Suppressor macrophage (primary cell): ENCODE measurements around the gene FANCD2OS.
"Not testable (repeated sequence)": the region's sequence is repeated elsewhere in the genome, so short reads cannot be mapped to it uniquely, and the experiment has no call there.

Experiments
- DNase-seq, 4 experiments: peaks; one replicate each; pipeline ENCODE4 v3.0.0-alpha.2; 2020 to 2022

FANCD2OS gene

DNA sequence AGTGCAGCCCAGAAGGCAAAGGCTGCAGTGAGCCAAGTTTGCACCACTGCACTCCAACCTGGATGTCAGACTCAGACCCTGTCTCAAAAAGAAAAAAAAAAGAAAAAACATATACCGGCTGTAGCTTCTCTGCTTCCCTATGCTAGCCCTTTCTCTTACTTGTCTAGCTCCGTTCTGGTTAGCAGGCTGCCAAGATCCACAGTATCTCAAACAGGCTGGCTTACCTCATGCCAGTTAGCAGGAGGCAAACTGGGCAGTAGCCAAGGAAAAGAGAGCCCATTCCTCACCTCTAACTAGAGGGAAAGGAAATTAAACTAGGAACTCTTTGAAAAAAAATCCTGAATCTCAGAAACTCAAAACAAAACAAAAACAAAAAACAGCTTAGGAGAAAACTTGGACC lies 16.7 kb downstream of the FANCD2OS start:
- DNase-seq: not testable (repeated sequence)

DNA sequence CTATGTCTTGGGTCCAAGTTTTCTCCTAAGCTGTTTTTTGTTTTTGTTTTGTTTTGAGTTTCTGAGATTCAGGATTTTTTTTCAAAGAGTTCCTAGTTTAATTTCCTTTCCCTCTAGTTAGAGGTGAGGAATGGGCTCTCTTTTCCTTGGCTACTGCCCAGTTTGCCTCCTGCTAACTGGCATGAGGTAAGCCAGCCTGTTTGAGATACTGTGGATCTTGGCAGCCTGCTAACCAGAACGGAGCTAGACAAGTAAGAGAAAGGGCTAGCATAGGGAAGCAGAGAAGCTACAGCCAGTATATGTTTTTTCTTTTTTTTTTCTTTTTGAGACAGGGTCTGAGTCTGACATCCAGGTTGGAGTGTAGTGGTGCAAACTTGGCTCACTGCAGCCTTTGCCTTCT lies 17.3 kb downstream of the FANCD2OS start:
- not testable (repeated sequence) for DNase-seq

GRCh38 chr3:10090179-10090578 lies 17.9 kb downstream of the FANCD2OS start:
- DNase-seq: no peak

DNA sequence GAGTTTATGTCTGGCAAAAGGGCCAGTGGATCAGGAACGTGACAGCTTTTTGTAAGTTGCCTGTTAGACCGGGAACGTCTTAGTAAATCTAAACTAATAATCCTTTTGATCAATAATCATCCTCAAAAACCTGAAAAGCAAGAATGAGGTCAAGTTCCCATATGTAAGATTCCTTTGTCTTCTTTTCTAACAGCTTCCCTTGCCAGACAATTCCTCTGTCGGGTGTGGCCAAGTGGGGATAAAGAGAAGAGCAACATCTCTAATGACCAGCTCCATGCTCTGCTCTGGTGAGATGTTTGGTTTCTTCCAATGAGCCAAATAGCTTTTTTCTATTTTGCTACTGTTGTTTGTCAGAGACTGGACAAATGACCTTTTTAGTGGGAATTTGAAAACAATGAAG lies 19.8 kb downstream of the FANCD2OS start:
- DNase-seq: no peak

GRCh38 chr3:10085738-10086137 lies 22.3 kb downstream of the FANCD2OS start:
- no peak for DNase-seq

- no peak for DNase-seq
These were observed 26.2 kb downstream of the FANCD2OS start for GRCh38 chr3:10081871-10082270.

GRCh38 chr3:10074666-10075065 lies 33.4 kb downstream of the FANCD2OS start:
- DNase-seq: no peak

DNA sequence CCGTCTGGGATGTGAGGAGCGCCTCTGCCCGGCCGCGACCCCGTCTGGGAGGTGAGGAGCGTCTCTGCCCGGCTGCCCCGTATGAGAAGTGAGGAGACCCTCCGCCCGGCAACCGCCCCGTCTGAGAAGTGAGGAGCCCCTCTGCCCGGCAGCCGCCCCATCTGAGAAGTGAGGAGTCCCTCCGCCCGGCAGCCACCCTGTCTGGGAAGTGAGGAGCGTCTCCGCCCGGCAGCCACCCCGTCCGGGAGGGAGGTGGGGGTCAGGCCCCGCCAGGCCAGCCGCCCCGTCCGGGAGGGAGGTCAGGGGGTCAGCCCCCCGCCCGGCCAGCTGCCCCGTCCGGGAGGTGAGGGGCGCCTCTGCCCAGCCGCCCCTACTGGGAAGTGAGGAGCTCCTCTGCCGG lies 38.0 kb downstream of the FANCD2OS start:
- not testable (repeated sequence) for DNase-seq

GRCh38 chr3:10055097-10055496 lies 53.0 kb downstream of the FANCD2OS start:
- no peak for DNase-seq
